Smooth muscle cell (in vitro differentiated cells): ENCODE measurements around the gene AK1. TPM values are rescaled to one million over a fixed set of nuclear protein-coding genes. Genes with fewer than 3 reads are reported as not detected.

Source experiments
- DNase-seq: peaks from one replicate; lab custom pipeline; 2025; ENCODE audit not compliant: unreplicated experiment; lab: John Stamatoyannopoulos, UW
- H2AFZ ChIP-seq: fragments of 200-600 bp; sonication (generic); 2 replicates; pipeline ENCODE4 v1.6.0; 2016; ENCODE audit warnings: antibody characterized with exemption, low read depth, mild to moderate bottlenecking
- H3F3A ChIP-seq: fragments of 200-600 bp; sonication (generic); 2 replicates; pipeline ENCODE4 v1.6.0; 2017; ENCODE audit warnings: antibody characterized with exemption, low read depth
- H3K27ac ChIP-seq: fragments of 200-600 bp; sonication (generic); 2 replicates; pipeline ENCODE4 v1.5.1; 2016; ENCODE audit warnings: low read depth, mild to moderate bottlenecking
- H3K27me3 ChIP-seq: fragments of 200-600 bp; sonication (generic); 2 replicates; pipeline ENCODE4 v1.6.1; 2016; ENCODE audit warnings: low read depth, mild to moderate bottlenecking
- H3K36me3 ChIP-seq: fragments of 200-600 bp; sonication (generic); 2 replicates; pipeline ENCODE4 v1.5.1; 2016; ENCODE audit warnings: low read depth
- H3K4me1 ChIP-seq: fragments of 200-600 bp; sonication (generic); 2 replicates; pipeline ENCODE4 v1.5.1; 2016; ENCODE audit warnings: low read depth
- H3K4me2 ChIP-seq: fragments of 200-600 bp; sonication (generic); 2 replicates; pipeline ENCODE4 v1.6.0; 2016; ENCODE audit warnings: mild to moderate bottlenecking
- H3K4me3 ChIP-seq: fragments of 200-600 bp; sonication (generic); 2 replicates; pipeline ENCODE4 v1.5.1; 2016; ENCODE audit warnings: mild to moderate bottlenecking
- H3K79me2 ChIP-seq: fragments of 200-600 bp; sonication (generic); 2 replicates; pipeline ENCODE4 v1.6.0; 2016; ENCODE audit warnings: low read depth, mild to moderate bottlenecking
- H3K9ac ChIP-seq: fragments of 200-600 bp; sonication (generic); 2 replicates; pipeline ENCODE4 v1.6.0; 2016; ENCODE audit warnings: low read depth
- H3K9me3 ChIP-seq: fragments of 200-600 bp; sonication (generic); replicated peaks from 2 replicates; pipeline ENCODE4 v1.5.1; 2016; ENCODE audit warnings: low read depth
- H4K20me1 ChIP-seq: fragments of 200-600 bp; sonication (generic); 2 replicates; pipeline ENCODE4 v1.6.0; 2016; ENCODE audit warnings: low read depth
- WGBS: methylation state at CpG from one replicate; pipeline ENCODE4 v1.1.7; 2016; ENCODE audit warnings: low lambda C conversion rate; 5-methylcytosine and 5-hydroxymethylcytosine counted together
- polyA plus RNA-seq: library from polyadenylated mRNA; unstranded; fragments of >200 nt; fragmentation: Nextera tagmentation; extraction: Ambion mirVana; gene quantifications from 2 replicates; pipeline ENCODE4 v1.2.1, GENCODE V29; 2016
- total RNA-seq: library from RNA; depleted of rRNA; stranded (reverse); fragments of >200 nt; gene quantifications from 2 replicates; pipeline ENCODE4 v1.2.3, GENCODE V29; 2014
- TF ChIP-seq, protein P1 (sequence below): fragments of 200-600 bp; sonication (generic); IDR thresholded peaks from 2 replicates; pipeline ENCODE4 v1.5.1; 2017; ENCODE audit warnings: borderline replicate concordance, mild to moderate bottlenecking, antibody characterized with exemption; ENCODE audit not compliant: insufficient read depth, poor library complexity, severe bottlenecking

AK1 gene, protein sequence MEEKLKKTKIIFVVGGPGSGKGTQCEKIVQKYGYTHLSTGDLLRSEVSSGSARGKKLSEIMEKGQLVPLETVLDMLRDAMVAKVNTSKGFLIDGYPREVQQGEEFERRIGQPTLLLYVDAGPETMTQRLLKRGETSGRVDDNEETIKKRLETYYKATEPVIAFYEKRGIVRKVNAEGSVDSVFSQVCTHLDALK
- total RNA-seq: 22.2 and 52.4 TPM in 2 replicates
- 97.8 and 115 TPM in 2 replicates for polyA plus RNA-seq

DNA sequence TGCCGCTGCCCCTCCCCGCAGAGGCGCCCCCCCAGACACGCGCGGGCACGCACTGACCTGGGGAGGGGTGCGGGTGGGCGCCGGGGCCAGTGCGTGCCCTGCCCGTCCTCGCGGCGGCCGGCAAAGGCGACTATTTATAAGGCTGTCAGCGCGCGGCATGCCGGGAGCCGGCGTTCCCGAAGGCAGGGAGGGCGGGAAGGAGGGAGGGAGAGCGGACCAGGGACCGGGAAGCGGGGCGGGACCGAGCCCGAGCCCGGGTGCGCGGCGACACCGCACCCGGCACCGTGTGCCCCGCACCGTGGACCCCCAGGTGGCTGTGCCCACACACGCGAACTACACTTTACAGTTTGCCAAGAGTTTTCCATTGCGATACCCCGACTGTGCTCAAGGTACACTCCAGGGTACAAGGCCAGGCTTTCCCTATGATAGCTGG is at the start of gene AK1:
TSS of gene AK1 (minus strand) at position 110 of the 433 bp plus-strand sequence. CDS start 3,058 bp downstream, outside the sequence.
- Histone ChIP-seq H3F3A (no peaks in the 10 kb centered on the region), H3K4me1 (peaks cover 5% of the 10 kb centered on the region), H3K27me3 (no peaks in the 10 kb centered on the region), H3K9ac (peak within 1 kb of the TSS; percentile 29), H3K4me2 (peak within 1 kb of the TSS; percentile 91), H2AFZ (peak within 1 kb of the TSS; percentile 33), H3K79me2 (no peaks in the 10 kb centered on the region), H3K9me3 (no peaks in the 10 kb centered on the region), H3K27ac (peak within 1 kb of the TSS; percentile 4), H4K20me1 (no peaks in the 10 kb centered on the region), H3K4me3 (peak within 1 kb of the TSS; percentile 58), H3K36me3 (no peaks in the 10 kb centered on the region)
- TF ChIP-seq, protein P1, sequence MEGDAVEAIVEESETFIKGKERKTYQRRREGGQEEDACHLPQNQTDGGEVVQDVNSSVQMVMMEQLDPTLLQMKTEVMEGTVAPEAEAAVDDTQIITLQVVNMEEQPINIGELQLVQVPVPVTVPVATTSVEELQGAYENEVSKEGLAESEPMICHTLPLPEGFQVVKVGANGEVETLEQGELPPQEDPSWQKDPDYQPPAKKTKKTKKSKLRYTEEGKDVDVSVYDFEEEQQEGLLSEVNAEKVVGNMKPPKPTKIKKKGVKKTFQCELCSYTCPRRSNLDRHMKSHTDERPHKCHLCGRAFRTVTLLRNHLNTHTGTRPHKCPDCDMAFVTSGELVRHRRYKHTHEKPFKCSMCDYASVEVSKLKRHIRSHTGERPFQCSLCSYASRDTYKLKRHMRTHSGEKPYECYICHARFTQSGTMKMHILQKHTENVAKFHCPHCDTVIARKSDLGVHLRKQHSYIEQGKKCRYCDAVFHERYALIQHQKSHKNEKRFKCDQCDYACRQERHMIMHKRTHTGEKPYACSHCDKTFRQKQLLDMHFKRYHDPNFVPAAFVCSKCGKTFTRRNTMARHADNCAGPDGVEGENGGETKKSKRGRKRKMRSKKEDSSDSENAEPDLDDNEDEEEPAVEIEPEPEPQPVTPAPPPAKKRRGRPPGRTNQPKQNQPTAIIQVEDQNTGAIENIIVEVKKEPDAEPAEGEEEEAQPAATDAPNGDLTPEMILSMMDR: no peak
- peak; percentile 59 for DNase-seq
- 5% methylated on average over 19 of the region's 44 CpGs for WGBS

DNA sequence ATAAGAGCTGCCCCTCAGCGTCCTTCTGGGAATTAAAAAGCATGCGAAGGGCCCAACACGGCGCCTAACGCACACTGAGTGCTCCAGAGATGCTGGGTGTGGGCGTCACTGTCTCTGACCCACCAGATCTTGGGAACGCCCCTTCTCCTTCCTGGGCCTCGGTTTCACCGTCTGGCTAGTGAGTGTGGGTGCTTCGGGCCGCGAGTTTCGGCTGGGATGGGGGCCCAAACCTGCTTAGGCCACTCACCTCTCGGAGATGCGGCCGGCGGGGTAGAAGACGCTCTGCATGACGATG is 49.4 kb upstream of the AK1 start:
- Histone ChIP-seq H3K9me3 (no peaks in the 10 kb centered on the region), H3K4me3 (peak overlapping the region; percentile 45), H3K27me3 (peaks cover 23% of the 10 kb centered on the region), H3K9ac (no peak overlapping the region), H3K4me2 (peak overlapping the region; percentile 91), H3K36me3 (no peaks in the 10 kb centered on the region), H3K4me1 (peaks cover 18% of the 10 kb centered on the region), H3K79me2 (no peaks in the 10 kb centered on the region), H4K20me1 (no peaks in the 10 kb centered on the region), H3F3A (peaks cover 5% of the 10 kb centered on the region), H2AFZ (no peak overlapping the region), H3K27ac (no peak overlapping the region)
- no peak for DNase-seq
- WGBS: 4% methylated on average over 19 of the region's 19 CpGs
- TF ChIP-seq, protein P1: no peak

DNA sequence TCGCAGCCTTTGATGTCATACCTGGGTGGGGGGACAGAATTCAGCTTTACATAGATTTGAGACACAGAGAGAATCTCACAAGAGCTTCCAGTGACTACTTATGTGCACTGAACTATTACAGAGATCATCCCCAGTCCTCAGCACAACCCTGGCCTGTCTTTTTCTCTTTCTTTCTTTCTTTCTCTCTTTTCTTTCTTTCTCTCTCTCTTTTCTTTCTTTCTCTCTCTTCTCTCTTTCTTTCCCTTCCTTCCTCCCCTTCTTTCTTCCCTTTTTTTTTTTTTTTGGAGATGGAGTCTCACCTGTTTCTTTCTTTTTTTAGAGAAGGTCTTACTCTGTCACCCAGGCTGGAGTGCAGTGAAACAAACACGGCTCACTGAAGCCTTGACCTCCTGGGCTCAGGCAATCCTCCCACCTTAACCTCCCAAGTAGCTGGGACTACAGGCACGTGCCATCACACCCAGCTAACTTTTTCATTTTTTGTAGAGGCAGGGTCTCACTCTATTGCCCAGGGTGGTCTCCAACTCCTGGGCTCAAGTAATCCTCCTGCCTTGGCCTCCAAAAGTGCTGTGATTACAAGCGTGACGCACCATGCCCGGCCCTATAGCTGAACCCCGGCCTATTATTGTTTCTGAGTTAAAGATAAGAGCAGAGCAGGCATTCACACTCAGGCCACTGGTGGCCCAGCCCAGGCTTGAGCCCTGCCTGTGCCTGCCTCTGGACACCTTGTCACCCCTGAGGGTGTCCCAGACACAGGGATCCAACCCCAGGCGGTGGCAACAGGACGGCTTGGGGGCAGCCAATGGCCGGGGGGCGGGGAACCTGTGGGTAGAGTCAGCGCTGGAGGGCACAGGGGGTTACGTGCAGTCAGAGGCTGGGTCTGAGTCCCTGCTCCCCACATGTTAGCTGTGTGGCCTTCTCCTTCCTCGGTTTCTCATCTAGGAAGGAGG is 48.8 kb upstream of the AK1 start:
- H3F3A ChIP-seq: peaks cover 5% of the 10 kb centered on the region
- H3K9me3 ChIP-seq: no peaks in the 10 kb centered on the region
- no peak overlapping the region for H3K9ac ChIP-seq
- peaks cover 23% of the 10 kb centered on the region for H3K27me3 ChIP-seq
- H3K27ac ChIP-seq: no peak overlapping the region
- no peak for DNase-seq
- no peaks in the 10 kb centered on the region for H4K20me1 ChIP-seq
- H2AFZ ChIP-seq: no peak overlapping the region
- peaks cover 18% of the 10 kb centered on the region for H3K4me1 ChIP-seq
- WGBS: 54% methylated on average over 14 of the region's 14 CpGs
- TF ChIP-seq, protein P1: no peak
- no peaks in the 10 kb centered on the region for H3K79me2 ChIP-seq
- H3K4me2 ChIP-seq: peak overlapping the region; percentile 91
- peak overlapping the region; percentile 45 for H3K4me3 ChIP-seq
- no peaks in the 10 kb centered on the region for H3K36me3 ChIP-seq
